HT1080 (cell line): Measurements from ENCODE around the gene OTUB1. TPM values are rescaled to one million over a fixed set of nuclear protein-coding genes. Genes with fewer than 3 reads are reported as not detected.

Source experiments
- DNase-seq: peaks from one replicate; pipeline ENCODE4 v3.0.0-alpha.2; 2015; ENCODE audit warnings: low read depth
- total RNA-seq: library from RNA; depleted of rRNA; stranded (reverse); fragments of >200 nt; shearing (Covaris generic); gene quantifications from 2 replicates; pipeline ENCODE4 v1.2.3, GENCODE V29; 2014

Gene OTUB1
- total RNA-seq, 1 experiment from 2014 or later: 87.9 TPM

DNA sequence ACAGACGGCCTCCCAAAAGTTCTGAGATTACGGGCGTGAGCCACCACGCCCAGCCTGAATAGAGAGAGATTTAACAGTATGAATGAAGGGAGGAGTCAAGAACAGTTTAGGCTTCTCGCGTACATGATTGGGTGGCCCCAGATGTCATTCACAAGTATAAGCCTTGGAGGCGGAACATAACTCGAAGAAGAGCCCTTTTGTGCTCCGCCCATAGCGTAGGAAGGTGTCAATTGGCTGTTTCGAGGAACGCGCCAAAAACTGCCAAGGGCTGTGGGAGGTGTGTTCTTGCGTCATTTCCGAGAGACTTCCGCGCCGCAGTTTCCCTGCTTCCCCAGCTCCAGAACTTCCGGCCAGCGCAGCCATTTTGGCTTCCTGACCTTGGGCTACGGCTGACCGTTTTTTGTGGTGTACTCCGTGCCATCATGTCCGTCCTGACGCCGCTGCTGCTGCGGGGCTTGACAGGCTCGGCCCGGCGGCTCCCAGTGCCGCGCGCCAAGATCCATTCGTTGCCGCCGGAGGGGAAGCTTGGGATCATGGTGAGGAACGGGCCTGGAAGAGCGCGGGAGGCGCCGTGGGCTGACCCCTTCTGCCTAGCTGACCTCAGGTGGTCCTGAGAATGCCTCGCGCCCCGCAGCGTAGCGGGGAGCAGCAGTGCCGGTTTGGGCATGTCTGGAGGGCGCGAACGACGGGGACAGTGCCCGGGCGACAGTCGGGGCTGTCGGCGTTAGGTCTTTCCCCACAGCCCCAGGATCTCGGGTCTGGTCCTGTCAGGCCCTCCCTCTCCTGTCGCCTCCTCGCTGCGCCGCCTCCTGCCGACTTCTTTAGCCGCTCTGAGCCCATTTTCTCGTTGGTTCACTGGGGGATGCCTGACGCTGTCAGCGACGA is 11.7 kb upstream of the OTUB1 start, which contains the start of gene COX8A:
TSS of gene COX8A (plus strand) at position 362 of the 885 bp plus-strand sequence. CDS start at position 423, 61 bp downstream.
- peak; percentile 100 for DNase-seq

DNA sequence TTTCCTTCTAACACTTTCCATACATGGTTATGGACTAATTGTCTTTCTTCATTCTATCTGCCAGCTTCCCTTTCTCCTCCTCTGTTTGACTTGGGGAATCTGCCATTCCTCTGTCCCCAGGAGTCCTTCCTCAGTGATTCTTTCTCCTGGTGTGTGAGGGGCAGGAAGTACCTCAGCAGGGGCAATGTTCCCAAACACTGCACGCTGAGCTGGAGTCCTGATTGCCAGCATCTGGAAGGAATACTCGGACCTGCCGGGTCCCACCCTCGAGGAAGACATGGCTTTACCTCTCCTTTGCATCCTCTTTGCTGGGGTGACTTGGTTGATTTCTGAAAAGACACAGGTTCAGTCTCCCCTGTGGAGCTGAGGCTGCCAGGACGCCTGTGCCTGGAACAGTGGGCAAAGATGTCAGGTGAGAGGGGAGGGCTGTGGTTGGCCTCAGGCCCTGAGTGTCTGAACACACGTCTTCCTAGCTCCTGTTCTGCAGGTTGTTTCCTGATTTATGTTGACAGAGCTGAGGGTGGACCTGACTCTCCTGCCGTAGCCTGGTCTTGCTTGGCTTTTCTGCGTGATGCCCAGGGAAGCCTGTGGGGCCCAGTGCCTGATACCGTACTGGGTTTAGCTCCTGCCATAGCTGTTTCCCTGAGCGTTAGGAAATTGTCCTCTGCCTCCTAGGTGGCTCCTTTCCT is 7.5 kb upstream of the OTUB1 start:
- no peak for DNase-seq

DNA sequence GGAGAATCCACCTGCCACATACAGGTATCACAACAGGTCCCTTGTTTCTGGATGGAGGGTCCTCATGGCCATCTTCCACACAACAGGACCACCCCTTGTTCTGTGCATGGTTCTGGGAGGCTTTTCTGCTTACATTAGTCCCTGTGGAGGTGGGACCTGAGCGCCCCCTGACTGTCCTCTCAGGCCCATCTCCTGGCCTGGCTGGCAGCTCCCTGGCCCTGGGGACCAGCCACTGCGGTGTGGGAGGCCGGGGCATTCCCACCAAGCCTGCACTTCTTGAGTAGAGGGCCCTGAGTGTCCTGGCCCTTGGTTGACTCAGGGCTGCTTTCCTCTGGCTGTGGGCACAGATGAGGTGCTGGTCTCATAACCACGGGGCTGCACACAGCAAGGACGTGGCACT is 6.8 kb upstream of the OTUB1 start:
- no peak for DNase-seq

DNA sequence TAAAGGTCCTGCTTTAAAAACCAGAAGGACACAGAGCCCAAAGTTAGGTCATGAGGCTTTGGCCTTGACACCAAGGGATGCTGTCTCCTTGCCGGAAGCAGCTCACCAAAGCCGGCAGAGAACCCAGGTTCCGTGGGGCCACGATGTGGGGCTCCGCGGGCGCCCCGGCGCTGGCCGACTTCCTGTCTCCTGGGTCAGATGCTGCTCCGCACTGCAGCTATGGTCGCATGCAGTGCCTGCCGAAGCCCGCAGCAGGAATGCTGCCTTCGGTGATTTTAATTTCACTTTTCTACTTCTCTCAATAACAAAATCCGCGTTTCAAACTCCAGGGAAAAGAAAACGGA is 454 bp upstream of the OTUB1 start:
- DNase-seq: peak; percentile 33

DNA sequence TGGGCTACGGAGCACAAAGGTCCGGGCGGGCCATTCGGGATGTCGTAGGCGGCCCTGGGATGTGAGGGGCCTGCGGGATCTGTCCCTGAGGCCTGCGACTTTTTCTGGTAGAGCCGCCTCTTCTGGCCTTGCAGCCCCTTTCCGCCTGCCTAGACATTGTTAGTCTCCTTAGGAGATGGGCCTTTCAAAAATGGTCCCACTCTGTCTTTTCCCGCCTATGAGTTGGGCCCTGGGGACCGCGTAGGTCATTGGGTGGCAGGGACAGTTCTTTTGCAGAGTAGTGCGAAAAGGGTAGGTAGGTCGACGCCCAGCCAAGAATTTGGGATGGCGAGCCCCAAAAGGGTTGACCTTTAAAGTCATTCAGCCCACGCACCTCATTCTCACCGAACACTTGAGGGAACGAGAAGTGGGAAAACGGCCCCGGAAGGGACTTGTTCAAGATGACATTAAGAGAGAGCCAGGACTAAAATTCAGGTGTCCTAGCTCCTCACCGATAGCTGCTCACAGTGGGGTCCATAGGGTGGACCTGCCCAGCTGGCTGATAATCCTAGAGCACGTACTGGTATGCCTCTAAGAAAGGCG is 785 bp downstream of the OTUB1 start:
- DNase-seq: no peak

DNA sequence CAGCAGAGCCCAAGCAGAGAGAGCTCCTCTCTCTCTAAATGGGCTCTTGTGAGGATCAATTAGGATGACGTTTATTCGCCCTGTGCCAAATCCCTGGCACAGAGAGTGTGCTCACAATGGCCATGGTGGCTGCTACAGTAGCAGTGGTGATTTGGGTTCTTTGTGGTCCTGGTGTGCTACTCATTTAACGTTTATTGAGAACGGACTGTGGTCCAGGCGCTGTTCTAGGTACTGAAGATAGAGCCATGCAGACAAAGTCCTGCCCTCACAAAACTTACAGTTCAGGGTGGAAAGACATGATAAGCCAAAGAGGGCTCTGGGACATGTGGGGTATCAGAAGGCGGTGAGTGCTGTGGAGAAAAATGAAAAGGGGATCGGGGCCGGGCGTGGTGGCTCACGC is 5.3 kb downstream of the OTUB1 start:
- no peak for DNase-seq

DNA sequence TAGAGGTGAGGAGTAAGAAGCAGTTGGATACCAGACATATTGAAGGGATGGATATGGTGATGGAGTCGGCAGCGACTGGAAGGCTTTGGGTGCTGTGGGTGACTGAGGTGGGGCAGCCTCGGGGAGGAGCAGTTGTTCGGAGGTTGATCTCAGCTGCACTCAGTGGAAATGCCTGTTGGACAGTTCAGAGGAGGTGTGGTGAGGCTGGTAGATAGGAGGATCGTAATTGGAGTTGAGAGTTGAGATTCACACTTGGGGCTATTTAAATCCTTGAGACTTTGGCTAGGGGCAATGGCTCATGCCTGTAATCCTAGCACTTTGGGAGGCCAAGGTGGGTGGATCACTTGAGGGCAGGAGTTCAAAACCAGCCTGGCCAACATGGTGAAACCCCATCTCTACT is 6.9 kb downstream of the OTUB1 start:
- DNase-seq: no peak

DNA sequence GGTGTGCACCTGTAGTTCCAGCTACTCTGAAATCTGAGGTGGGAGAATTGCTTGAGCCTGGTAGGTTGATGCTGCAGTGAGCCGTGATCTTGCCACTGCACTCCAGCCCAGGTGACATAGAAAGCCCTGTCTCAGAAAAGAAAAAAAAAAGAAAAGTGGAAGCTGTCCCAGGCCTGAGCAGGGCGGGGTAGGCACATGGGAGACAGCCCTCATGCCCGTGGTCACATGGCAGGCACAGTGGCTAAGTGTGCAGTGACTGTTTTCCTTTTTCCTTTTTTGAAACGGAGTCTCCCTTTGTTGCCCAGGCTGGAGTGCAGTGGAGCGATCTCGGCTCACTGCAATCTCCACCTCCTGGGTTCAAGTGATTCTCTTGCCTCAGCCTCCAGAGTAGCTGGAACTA is 7.8 kb downstream of the OTUB1 start:
- no peak for DNase-seq

DNA sequence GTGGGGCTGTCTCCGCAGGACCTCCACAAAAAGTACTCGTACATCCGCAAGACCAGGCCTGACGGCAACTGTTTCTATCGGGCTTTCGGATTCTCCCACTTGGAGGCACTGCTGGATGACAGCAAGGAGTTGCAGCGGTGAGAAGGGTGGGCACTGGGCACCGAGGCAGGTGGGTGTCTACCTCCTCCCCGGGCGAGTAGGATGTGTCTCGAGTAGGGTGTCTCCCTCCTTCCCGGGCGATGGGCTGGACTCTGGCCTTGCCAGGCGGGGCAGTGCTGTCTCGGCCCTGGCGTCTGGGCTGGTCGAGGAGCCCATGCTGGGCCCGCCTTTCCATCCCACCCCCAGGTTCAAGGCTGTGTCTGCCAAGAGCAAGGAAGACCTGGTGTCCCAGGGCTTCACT is 10.3 kb downstream of the OTUB1 start:
- DNase-seq: no peak

DNA sequence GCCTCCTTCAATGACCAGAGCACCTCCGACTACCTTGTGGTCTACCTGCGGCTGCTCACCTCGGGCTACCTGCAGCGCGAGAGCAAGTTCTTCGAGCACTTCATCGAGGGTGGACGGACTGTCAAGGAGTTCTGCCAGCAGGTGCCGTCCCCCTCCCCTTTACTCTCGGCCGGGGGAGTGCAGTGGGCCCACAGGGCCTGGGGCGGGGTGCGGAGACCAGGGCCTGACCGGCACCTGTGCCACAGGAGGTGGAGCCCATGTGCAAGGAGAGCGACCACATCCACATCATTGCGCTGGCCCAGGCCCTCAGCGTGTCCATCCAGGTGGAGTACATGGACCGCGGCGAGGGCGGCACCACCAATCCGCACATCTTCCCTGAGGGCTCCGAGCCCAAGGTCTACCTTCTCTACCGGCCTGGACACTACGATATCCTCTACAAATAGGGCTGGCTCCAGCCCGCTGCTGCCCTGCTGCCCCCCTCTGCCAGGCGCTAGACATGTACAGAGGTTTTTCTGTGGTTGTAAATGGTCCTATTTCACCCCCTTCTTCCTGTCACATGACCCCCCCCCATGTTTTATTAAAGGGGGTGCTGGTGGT is 11.0 kb downstream of the OTUB1 start:
- no peak for DNase-seq

DNA sequence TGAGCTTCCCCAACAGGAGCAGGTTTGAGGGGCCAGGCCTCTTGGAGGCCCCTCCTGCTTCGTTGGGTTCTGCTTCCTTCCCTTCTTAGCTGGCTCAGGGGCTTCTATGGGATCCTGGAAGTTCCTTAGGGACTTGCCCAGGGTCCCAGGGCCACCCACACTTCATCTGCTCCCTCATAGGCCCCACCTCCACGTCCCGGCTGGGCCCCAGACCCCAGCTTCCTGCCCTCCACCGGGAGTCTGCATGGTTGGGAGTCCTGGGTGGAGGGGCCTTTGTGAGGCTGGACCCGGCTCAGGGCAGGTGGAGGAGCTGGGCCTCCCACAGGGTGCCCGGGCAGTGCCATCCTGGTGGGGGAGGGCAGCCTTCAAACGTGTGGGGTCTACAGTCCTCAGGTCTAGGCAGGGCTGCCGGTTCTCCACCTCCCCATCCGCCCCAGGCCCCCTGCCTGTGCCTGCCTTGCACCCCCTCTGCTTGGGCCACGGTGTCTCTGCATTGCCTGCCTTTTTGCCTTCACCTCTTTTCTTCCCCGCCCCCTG is 11.6 kb downstream of the OTUB1 start:
- no peak for DNase-seq

DNA sequence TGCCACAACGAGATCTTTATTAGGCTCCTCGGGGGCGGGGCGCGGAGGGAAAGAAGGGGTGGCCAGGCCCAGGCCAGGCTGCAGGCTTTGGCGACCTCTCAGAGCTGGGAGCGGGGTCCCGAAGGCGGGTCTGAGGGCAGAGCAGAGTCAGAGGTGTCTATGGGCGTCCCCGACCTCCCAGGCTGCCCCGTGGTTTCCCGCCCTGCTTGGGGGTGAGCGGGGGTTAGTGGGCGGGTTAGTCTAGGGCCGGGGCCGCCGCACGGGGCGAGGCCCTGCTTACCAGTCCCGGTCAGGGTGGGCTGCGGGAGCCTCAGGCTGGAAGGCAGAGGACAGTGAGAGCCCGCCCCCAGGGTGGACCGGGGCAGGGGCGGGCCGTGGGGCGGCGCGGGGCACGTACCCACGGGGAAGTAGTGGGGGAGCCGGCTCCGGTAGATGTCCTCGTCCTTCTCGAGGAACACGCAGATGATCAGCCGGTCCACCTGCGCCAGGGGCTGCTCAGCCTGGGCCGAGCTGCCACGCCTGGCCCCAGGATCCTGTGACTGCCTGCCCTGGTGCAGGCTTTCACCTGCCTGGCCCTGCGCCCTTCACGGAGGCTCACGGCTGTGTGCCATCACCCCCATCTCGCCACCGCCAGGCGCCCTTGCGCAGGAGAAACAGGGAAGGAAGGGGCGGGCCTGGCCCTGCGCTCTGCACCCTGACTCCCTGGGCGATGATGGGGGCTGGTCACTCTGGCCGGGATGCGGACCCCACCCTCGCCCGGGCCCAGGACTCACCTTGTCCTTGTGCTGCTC is 12.5 kb downstream of the OTUB1 start:
- no peak for DNase-seq

DNA sequence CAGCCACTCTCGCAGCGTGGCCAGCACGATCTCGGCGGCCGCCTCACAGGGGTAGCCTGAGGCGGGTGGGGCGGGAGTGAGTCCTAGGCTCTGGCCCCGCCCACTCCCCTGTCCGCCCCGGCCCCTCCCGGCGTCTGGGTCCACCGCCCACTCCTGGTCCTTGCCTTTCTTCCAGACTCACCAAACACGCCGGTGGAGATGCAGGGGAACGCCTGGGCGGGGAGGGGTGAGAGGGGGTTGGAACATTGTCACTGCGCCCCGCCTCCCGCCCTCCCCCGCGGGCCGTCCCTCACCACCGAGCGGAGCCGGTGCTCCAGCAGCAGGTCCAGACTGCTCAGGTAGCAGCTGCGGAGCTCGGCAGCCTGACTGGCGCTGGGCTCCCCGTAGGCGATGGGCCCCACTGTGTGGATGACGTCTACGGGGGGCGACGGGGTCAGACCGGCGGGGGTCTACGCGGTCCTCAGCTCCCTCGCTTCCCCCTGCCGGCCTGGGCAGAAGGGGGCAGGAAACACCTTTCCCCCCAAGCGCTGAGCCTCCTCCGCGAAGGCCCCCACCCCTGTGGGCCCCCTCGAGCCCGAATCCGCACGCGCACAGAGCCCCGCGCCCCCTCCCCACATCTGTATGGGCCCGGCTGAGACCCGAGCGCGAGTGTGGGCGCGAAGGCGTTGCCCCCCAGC is 13.2 kb downstream of the OTUB1 start:
- DNase-seq: no peak

DNA sequence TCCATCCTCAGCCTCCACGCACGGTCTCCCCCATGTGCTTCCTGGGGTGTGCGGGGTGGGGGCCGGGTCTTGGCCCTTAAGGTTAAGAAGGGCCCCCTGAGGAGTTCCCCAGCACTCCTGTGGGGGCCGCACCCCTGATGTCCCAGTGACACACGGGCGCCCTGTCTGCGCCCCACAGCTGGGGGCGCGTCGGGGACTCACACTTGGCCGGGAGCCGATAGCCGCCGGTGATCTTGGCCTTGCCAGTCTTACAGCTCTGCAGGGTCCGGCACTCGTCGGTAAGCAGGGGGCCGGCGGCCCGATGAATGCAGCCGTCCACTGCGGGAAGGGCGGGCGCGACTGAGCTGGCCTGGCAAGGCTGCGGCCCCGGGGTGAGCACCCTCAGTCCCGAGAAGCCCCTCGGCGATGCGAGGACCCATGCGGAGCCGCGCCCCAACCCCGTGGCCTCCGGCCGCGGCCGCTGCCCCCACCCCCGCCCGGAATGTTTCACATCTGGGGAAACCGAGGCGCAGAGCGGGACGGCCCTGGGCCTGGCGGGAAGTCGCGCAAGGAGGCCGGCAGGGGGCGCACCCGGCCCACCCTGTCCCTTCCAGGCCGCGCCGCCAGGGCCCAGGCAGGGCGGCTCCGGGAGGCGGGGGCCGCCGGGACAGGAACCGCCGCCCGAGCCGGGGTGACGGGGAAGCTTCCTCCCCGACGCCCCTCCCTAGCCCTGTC is 13.9 kb downstream of the OTUB1 start:
- DNase-seq: no peak

DNA sequence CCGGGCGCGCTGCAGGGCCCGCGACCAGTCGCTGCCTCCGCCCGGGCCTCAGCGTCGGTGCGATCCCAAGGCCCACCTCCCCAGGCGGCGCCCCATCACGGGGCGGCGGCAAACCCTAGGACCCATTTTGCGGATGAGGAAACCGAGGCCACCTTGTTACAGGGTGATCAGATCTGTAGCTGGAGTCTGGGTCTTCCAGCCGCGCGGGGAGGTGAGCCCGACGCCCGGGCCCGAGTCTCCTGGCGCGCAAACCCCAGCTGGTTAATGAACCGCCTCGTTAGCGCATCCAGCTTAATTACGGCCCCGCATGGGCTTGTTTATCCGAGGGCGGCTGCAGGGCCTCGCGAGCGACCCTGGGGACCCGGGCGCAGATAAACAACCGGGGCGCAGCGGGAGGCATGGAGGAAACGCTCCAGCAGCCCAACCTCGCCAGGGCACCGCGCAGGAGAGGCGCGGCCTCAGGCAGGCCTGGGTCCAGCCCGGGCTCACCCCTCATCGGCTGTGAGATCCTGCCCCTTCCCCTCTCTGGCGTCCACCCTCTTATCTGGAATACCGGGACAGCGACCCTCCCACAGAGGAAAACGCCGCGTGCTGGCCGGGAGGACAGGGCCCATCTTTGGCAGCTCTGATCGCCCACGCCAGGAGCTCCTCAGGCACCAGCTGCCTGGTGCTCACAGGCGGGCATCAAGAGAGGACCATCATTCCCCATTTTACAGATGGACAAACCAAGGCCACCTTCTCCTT is 14.7 kb downstream of the OTUB1 start:
- DNase-seq: no peak

DNA sequence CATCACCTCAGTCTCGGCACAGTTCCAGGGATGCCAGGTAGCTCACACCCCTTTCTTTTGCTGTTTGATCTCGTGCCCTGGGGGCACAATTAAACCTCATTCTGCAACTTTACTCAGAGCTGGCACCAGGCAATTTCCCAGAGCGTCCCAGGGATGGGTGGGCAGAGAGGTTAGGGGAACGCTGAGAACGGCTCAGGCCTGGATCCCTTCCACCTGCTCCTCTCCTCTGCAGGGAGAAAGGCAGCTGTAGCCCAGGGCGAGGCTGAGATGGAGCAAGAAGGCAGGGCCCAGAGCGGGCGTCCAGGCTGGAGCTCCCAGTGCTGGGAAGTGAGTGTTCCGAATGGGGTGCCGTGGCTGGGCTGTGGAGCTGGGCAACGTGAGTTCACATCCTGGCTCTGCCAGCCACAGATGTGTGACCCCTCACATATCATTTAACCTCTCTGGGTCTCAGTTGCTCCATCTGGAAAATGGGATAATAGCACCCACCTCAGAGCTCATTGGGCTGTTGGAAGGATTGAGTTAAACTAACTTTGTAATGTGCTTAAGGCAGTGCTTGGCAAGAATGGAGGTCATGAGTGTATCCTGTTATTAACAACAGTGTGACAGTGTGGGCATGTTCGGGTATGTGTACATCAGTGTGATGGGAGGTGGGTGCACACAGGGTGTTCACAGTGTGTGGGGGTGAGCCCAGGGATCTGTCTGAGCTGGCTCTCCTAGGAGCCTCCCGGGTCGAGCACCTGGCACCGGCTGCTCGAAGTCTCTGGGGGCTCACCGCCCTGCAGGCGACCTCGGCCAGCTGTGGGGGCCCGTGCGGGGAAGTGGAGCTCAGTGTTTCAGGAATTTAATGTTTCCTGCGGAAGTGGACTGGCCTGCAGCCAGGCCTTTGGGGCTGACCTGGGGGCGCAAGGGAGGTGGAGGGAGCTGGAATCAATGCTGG is 15.5 kb downstream of the OTUB1 start:
- DNase-seq: no peak

DNA sequence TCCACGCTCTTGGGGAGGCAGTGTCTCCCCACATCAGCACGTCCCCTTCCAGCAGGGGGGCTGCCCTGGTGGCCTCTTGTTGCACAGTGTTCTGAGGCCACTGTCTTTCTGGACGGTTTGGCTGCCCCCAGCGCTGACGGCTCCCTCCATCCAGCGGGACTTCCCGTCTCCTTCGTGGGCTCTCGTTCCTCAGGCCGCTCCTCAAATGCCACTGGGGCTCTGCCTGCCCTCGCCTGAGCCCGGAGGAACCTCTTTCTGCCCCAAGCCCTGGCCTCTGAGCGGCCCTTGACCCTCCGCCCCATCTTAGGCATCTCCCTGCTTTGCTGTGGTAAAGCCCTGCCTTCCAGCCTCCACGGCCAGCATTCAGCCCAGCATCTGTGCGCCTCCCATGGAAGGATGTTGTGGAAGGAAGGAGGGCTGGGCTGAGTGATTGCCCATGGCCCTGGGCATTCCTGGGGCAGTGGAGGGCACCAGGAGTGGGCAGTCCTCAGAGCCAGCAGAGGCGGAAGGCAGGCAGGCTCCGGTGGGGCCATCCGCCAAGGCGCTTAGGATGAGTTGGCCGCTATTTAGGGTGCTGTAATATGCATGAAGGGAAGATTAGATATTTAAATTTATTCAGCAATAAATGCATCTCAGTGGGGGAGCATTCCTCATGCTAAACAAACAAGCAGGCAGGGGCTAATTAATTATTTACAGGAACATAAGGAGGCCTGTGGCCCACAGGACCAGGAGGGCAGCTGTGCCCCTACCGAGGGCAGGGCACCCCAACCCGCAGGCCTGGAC is 17.8 kb downstream of the OTUB1 start:
- no peak for DNase-seq
